Vagina (tissue), 2 donors: ENCODE data around the gene ST8SIA1.

Experiments used
- POLR2A ChIP-seq, 2 donors: fragments of 450-650 bp; IDR thresholded peaks; one replicate each; pipeline ENCODE4 v1.6.1; 2017; ENCODE audit warnings: antibody characterized with exemption in 2 of 2, mild to moderate bottlenecking in 2 of 2, moderate library complexity in 2 of 2
- TF ChIP-seq, protein P1 (sequence below), 3 experiments: fragments of 450-650 bp in 2 of 3; fragments of 200-600 bp in 1 of 3; sonication (generic) in 1 of 3; IDR thresholded peaks; one replicate each; pipeline ENCODE4 v1.5.1; 2017 to 2019; ENCODE audit warnings: antibody characterized with exemption in 3 of 3, mild to moderate bottlenecking in 2 of 3, moderate library complexity in 2 of 3

- TF ChIP-seq POLR2A (IDR thresholded peaks at IDR 0.05), result no peak
- TF ChIP-seq, protein P1, sequence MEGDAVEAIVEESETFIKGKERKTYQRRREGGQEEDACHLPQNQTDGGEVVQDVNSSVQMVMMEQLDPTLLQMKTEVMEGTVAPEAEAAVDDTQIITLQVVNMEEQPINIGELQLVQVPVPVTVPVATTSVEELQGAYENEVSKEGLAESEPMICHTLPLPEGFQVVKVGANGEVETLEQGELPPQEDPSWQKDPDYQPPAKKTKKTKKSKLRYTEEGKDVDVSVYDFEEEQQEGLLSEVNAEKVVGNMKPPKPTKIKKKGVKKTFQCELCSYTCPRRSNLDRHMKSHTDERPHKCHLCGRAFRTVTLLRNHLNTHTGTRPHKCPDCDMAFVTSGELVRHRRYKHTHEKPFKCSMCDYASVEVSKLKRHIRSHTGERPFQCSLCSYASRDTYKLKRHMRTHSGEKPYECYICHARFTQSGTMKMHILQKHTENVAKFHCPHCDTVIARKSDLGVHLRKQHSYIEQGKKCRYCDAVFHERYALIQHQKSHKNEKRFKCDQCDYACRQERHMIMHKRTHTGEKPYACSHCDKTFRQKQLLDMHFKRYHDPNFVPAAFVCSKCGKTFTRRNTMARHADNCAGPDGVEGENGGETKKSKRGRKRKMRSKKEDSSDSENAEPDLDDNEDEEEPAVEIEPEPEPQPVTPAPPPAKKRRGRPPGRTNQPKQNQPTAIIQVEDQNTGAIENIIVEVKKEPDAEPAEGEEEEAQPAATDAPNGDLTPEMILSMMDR (IDR thresholded peaks at IDR 0.05), result no peak
These were observed 45.5 kb upstream of the ST8SIA1 start for GRCh38 chr12:22380031-22380430.
